GM12878 (cell line): Measurements from ENCODE around the gene GTF2H1. TPM values are rescaled to one million over a fixed set of nuclear protein-coding genes. Genes with fewer than 3 reads are reported as not detected.

Experiments
- ATAC-seq: fragments of 200-7000 bp; cut with Tn5 transposase; 3 replicates; pipeline ENCODE4 v1.9.1; 2020; ENCODE audit warnings: mild to moderate bottlenecking, moderate library complexity
- BruUV-seq: library from RNA; stranded (reverse); fragments of 400-500 nt; replicated peaks from 2 replicates; lab custom pipeline; 2021; lab: Mats Ljungman, UMichigan
- CTCF ChIA-PET: fragments of 300-600 bp; sonication (Branson Sonifier 250); formaldehyde crosslinking; extraction: SDS; loops from one replicate; lab custom pipeline; 2021; ENCODE audit warnings: inconsistent platforms; lab: Yijun Ruan, JAX
- POLR2A ChIA-PET: fragments of 350-600 bp; formaldehyde crosslinking; extraction: SDS; loops from one replicate; lab custom pipeline; 2021; ENCODE audit warnings: inconsistent platforms; lab: Charles Lee
- RAD21 ChIA-PET: fragments of 300-600 bp; sonication (Branson Sonifier 250); formaldehyde crosslinking; loops from one replicate; lab custom pipeline; 2023; ENCODE audit warnings: antibody characterized with exemption; ENCODE audit not compliant: unreplicated experiment; lab: Charles Lee
- SMC1A ChIA-PET: fragments of 300-600 bp; sonication (Branson Sonifier 250); formaldehyde crosslinking; loops from one replicate; lab custom pipeline; 2023; ENCODE audit not compliant: unreplicated experiment, uncharacterized antibody; lab: Charles Lee
- DNase-seq: peaks from one replicate; pipeline ENCODE4 v3.0.0-alpha.2; 2011; ENCODE audit warnings: low read depth, low spot score
- FAIRE-seq: peaks from 3 replicates; lab custom pipeline; 2011; peaks lifted over from hg19 to GRCh38; lab: Jason Lieb, UNC
- H2AFZ ChIP-seq: 2 replicates; pipeline ENCODE4 v1.6.0; 2011; ENCODE audit warnings: low read depth, low read length, control low read depth; ENCODE audit not compliant: control insufficient read depth
- H3K27ac ChIP-seq: 2 replicates; pipeline ENCODE4 v1.5.1; 2011; ENCODE audit warnings: control low read depth; ENCODE audit not compliant: control insufficient read depth, insufficient read depth
- H3K27me3 ChIP-seq, 2 experiments: replicated peaks in 1 of 2; 2 replicates each; pipeline versions ENCODE4 v1.6.0 to v1.6.1; 2011; ENCODE audit warnings: low read length in 1 of 2; ENCODE audit not compliant: control insufficient read depth in 2 of 2, insufficient read depth in 2 of 2
- H3K36me3 ChIP-seq, 2 experiments: 2 replicates each; pipeline ENCODE4 v1.5.1; 2011; ENCODE audit warnings: low read length in 1 of 2; ENCODE audit not compliant: control insufficient read depth in 2 of 2, insufficient read depth in 2 of 2
- H3K4me1 ChIP-seq: 2 replicates; pipeline ENCODE4 v1.6.1; 2011; ENCODE audit warnings: mild to moderate bottlenecking, low read length, moderate library complexity, mixed read lengths; ENCODE audit not compliant: control insufficient read depth, insufficient read depth
- H3K4me2 ChIP-seq: 2 replicates; pipeline ENCODE4 v1.6.0; 2011; ENCODE audit warnings: control low read depth; ENCODE audit not compliant: control insufficient read depth, insufficient read depth
- H3K4me3 ChIP-seq: fragments of 200-600 bp; sonication (generic); 2 replicates; pipeline ENCODE4 v1.5.1; 2016
- H3K79me2 ChIP-seq: 2 replicates; pipeline ENCODE4 v1.6.0; 2011; ENCODE audit warnings: low read length; ENCODE audit not compliant: control insufficient read depth, insufficient read depth
- H3K9ac ChIP-seq: 2 replicates; pipeline ENCODE4 v1.8.0; 2011; ENCODE audit warnings: low read length, control low read depth, mixed read lengths; ENCODE audit not compliant: control insufficient read depth, insufficient read depth
- H3K9me3 ChIP-seq: replicated peaks from 3 replicates; pipeline ENCODE4 v1.5.1; 2011; ENCODE audit warnings: mild to moderate bottlenecking, low read length; ENCODE audit not compliant: control insufficient read depth, insufficient read depth
- H4K20me1 ChIP-seq: 2 replicates; pipeline ENCODE4 v1.6.0; 2011; ENCODE audit not compliant: control insufficient read depth, insufficient read depth
- CBX3 ChIP-seq: fragments of 200-600 bp; sonication (generic); IDR thresholded peaks from 2 replicates; pipeline ENCODE4 v1.6.1; 2016; ENCODE audit warnings: low read depth, borderline replicate concordance
- CREB1 ChIP-seq: IDR thresholded peaks from 2 replicates; pipeline ENCODE4 v1.6.1; 2012; ENCODE audit warnings: low read depth, mild to moderate bottlenecking, inconsistent platforms
- IRF4 ChIP-seq: IDR thresholded peaks from 2 replicates; pipeline ENCODE4 v1.6.1; 2011; ENCODE audit warnings: low read depth, low read length
- POLR2A ChIP-seq: IDR thresholded peaks from 2 replicates; pipeline ENCODE4 v1.6.1; 2011; ENCODE audit warnings: low read depth, mild to moderate bottlenecking, low read length
- SP1 ChIP-seq: IDR thresholded peaks from one replicate; pipeline ENCODE4 v1.6.1; 2011; ENCODE audit warnings: low read depth, low read length
- SUZ12 ChIP-seq: fragments of 200-600 bp; sonication (generic); IDR thresholded peaks from one replicate; pipeline ENCODE4 v1.6.1; 2018; ENCODE audit warnings: antibody characterized with exemption, mild to moderate bottlenecking; ENCODE audit not compliant: unreplicated experiment
- TARDBP ChIP-seq: IDR thresholded peaks from 2 replicates; pipeline ENCODE4 v1.6.1; 2016; ENCODE audit warnings: borderline replicate concordance
- ZNF207 ChIP-seq: fragments of 450-650 bp; IDR thresholded peaks from 2 replicates; pipeline ENCODE4 v1.6.1; 2014; ENCODE audit warnings: antibody characterized with exemption, mild to moderate bottlenecking, borderline replicate concordance
- ZNF622 ChIP-seq: fragments of 450-650 bp; IDR thresholded peaks from 2 replicates; pipeline ENCODE4 v1.6.1; 2017; ENCODE audit warnings: mild to moderate bottlenecking, inconsistent platforms
- WGBS: methylation state at CpG from one replicate; pipeline ENCODE4 v1.1.6; 2016; ENCODE audit warnings: low lambda C conversion rate; ENCODE audit not compliant: insufficient replicate concordance, insufficient coverage; ENCODE audit errors: missing lambda C conversion rate; 5-methylcytosine and 5-hydroxymethylcytosine counted together
- in situ Hi-C: fragments of 300-500 bp; cut with MboI; formaldehyde crosslinking; loops from 9 replicates; pipeline ENCODE4 v1.14.3; 2018; ENCODE audit warnings: mixed read lengths
- intact Hi-C: fragments of 100-400 bp; cut with micrococcal nuclease; formaldehyde crosslinking; loops from one replicate; pipeline ENCODE4 v1.14.2; 2022; ENCODE audit not compliant: unreplicated experiment
- polyA plus RNA-seq, 11 experiments: library from polyadenylated mRNA; depleted of rRNA in 4 of 11; unstranded in 6 of 11; stranded (reverse) in 5 of 11; fragments of >200 nt; fragmentation: Nextera tagmentation in 4 of 11; fragmentation: Illumina TruSeq in 1 of 11; extraction: Ambion mirVana in 4 of 11; extraction: Trizol in 1 of 11; gene quantifications; 1 replicate in 1 of 11; 2 replicates in 10 of 11; pipeline versions ENCODE4 v1.2.1 to v1.2.3, GENCODE V29; 2011 to 2016; ENCODE audit warnings: inconsistent platforms in 2 of 11, missing spikeins in 2 of 11, low read depth in 1 of 11
- total RNA-seq, 4 experiments: library from RNA; depleted of rRNA in 3 of 4; stranded (reverse); fragments of >200 nt in 3 of 4; fragmentation: Illumina TruSeq in 1 of 4; extraction: Trizol in 1 of 4; gene quantifications; 2 replicates each; pipeline versions ENCODE4 v1.2.1 to v1.2.3, GENCODE V29; 2013 to 2021
- TF ChIP-seq, protein P1 (sequence below), 3 experiments: IDR thresholded peaks in 2 of 3; conservative IDR thresholded peaks in 1 of 3; 2 replicates each; pipeline ENCODE4 v1.5.1; 2011; ENCODE audit warnings: low read depth in 3 of 3, low read length in 3 of 3, mild to moderate bottlenecking in 3 of 3, control low read depth in 2 of 3, moderate library complexity in 2 of 3, inconsistent platforms in 1 of 3, mixed read lengths in 1 of 3; ENCODE audit not compliant: control insufficient read depth in 2 of 3, insufficient read depth in 1 of 3; ENCODE audit errors: extremely low read depth in 1 of 3
- TF ChIP-seq, protein P2 (sequence below): fragments of 450-650 bp; formaldehyde crosslinking; IDR thresholded peaks from 2 replicates; pipeline ENCODE4 v1.4.0; 2022; ENCODE audit warnings: mild to moderate bottlenecking, moderate library complexity
- TF ChIP-seq, protein P3 (sequence below): fragments of 450-650 bp; IDR thresholded peaks from 2 replicates; pipeline ENCODE4 v1.6.1; 2016; ENCODE audit warnings: mild to moderate bottlenecking

GTF2H1 gene
- total and polyA plus RNA-seq, 10 of the 15 experiments (the other 5 are each of a cell fraction or from before 2014, with no cell fraction given) = 36.7 to 68.8 (median 46.6) TPM

DNA sequence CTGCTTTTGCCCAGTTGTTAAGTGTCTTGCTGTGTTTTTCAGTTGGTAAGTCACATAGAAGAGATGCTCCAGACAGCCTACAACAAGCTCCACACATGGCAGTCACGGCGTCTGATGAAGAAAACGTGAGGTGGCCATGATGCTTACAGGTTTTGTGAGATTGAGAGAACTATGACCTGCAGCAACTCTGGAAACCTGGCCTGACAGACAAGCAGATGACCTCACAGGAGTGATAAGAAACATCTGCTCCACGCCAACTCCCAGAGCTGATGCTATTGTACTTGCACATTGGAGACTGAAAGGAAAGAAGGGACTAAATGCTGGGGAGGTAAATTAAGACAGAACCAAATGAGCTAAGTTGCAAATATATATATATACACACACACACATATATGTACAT, 43.4 kb downstream of the GTF2H1 start:
- RAD21 ChIA-PET = interaction anchor here (0.7 kb wide), 1 partner anchor 18 kb away, joined by 3 read pairs; no protein-coding TSS in a partner anchor
- POLR2A ChIA-PET = no interaction called here

DNA sequence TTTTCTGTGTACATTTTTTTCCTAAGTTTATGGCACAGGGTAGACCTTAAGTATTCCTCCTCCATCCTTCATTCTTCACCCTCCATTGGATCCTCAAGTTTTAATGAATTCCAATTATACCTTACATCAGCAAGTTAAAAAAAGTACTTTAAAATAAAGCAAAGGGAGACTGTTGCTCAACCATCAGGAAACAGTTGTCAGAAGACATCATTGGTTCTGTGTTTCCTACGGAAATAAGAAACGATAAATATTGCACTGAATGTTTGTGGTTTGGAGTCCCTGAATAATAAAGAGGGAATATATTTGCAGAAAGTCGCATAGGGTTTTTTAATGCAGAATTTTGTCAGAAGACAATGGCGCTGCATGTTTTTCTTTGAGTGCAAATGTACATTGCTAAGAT, 43.9 kb downstream of the GTF2H1 start:
- no peaks in the 10 kb centered on the region; the same call in 1 of the 2 replicates for H4K20me1 ChIP-seq
- CTCF ChIA-PET = interaction anchor here (1.7 kb wide), 1 partner anchor 122 kb away, joined by 4 read pairs; no protein-coding TSS in a partner anchor
- no peak for ATAC-seq
- POLR2A ChIA-PET = no interaction called here
- no peak overlapping the region for H3K4me2 ChIP-seq
- no TSS peak for BruUV-seq
- no peaks in the 10 kb centered on the region for H3K27me3 ChIP-seq
- no peak overlapping the region for H3K9ac ChIP-seq
- intact Hi-C loops = no loop called here
- 77% methylated on average over 4 of the region's 4 CpGs for WGBS
- FAIRE-seq = no peak
- no peak overlapping the region for H3K27ac ChIP-seq
- SMC1A ChIA-PET = no interaction called here
- H3K4me1 ChIP-seq = no peaks in the 10 kb centered on the region
- RAD21 ChIA-PET = interaction anchor here (0.7 kb wide), 1 partner anchor 18 kb away, joined by 3 read pairs; no protein-coding TSS in a partner anchor
- no peak overlapping the region for H2AFZ ChIP-seq
- H3K9me3 ChIP-seq = no peaks in the 10 kb centered on the region
- H3K4me3 ChIP-seq = no peak overlapping the region
- DNase-seq = no peak
- H3K36me3 ChIP-seq = peaks cover 5 to 21% of the 10 kb centered on the region in 2 experiments
- in situ Hi-C loops = no loop called here
- no peaks in the 10 kb centered on the region for H3K79me2 ChIP-seq
- TF ChIP-seq, protein P1, sequence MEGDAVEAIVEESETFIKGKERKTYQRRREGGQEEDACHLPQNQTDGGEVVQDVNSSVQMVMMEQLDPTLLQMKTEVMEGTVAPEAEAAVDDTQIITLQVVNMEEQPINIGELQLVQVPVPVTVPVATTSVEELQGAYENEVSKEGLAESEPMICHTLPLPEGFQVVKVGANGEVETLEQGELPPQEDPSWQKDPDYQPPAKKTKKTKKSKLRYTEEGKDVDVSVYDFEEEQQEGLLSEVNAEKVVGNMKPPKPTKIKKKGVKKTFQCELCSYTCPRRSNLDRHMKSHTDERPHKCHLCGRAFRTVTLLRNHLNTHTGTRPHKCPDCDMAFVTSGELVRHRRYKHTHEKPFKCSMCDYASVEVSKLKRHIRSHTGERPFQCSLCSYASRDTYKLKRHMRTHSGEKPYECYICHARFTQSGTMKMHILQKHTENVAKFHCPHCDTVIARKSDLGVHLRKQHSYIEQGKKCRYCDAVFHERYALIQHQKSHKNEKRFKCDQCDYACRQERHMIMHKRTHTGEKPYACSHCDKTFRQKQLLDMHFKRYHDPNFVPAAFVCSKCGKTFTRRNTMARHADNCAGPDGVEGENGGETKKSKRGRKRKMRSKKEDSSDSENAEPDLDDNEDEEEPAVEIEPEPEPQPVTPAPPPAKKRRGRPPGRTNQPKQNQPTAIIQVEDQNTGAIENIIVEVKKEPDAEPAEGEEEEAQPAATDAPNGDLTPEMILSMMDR (IDR thresholded peaks at IDR 0.05 in 2 of 3, conservative IDR thresholded peaks at IDR 0.05 in 1 of 3; ENCODE audit: control insufficient read depth in 2 of 3, extremely low read depth in 1 of 3, insufficient read depth in 1 of 3, low read depth in 3 of 3, low read length in 3 of 3) = no peak
- no peak for TF ChIP-seq TARDBP
- TF ChIP-seq, protein P2, sequence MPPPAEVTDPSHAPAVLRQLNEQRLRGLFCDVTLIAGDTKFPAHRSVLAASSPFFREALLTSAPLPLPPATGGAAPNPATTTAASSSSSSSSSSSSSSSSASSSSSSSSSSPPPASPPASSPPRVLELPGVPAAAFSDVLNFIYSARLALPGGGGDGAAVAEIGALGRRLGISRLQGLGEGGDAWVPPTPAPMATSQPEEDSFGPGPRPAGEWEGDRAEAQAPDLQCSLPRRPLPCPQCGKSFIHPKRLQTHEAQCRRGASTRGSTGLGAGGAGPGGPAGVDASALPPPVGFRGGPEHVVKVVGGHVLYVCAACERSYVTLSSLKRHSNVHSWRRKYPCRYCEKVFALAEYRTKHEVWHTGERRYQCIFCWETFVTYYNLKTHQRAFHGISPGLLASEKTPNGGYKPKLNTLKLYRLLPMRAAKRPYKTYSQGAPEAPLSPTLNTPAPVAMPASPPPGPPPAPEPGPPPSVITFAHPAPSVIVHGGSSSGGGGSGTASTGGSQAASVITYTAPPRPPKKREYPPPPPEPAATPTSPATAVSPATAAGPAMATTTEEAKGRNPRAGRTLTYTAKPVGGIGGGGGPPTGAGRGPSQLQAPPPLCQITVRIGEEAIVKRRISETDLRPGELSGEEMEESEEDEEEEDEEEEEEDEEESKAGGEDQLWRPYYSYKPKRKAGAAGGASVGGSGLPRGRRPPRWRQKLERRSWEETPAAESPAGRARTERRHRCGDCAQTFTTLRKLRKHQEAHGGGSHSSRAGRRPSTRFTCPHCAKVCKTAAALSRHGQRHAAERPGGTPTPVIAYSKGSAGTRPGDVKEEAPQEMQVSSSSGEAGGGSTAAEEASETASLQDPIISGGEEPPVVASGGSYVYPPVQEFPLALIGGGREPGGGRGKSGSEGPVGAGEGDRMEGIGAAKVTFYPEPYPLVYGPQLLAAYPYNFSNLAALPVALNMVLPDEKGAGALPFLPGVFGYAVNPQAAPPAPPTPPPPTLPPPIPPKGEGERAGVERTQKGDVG = no peak
- TF ChIP-seq ZNF207 = no peak
- TF ChIP-seq ZNF622 = no peak
- TF ChIP-seq POLR2A = no peak
- TF ChIP-seq IRF4 = no peak
- TF ChIP-seq, protein P3, sequence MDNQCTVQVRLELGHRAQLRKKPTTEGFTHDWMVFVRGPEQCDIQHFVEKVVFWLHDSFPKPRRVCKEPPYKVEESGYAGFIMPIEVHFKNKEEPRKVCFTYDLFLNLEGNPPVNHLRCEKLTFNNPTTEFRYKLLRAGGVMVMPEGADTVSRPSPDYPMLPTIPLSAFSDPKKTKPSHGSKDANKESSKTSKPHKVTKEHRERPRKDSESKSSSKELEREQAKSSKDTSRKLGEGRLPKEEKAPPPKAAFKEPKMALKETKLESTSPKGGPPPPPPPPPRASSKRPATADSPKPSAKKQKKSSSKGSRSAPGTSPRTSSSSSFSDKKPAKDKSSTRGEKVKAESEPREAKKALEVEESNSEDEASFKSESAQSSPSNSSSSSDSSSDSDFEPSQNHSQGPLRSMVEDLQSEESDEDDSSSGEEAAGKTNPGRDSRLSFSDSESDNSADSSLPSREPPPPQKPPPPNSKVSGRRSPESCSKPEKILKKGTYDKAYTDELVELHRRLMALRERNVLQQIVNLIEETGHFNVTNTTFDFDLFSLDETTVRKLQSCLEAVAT = no peak
- no peak for TF ChIP-seq SP1
- TF ChIP-seq SUZ12 = no peak

More for the DNA sequence above, 43.4 kb downstream of the GTF2H1 start:
- Histone ChIP-seq H3K27me3 (no peaks in the 10 kb centered on the region), H3K79me2 (no peaks in the 10 kb centered on the region), H3K4me1 (no peaks in the 10 kb centered on the region), H3K4me3 (no peak overlapping the region), H3K36me3 (peaks cover 5 to 21% of the 10 kb centered on the region in 2 experiments), H3K9ac (no peak overlapping the region), H3K27ac (no peak overlapping the region), H3K9me3 (no peaks in the 10 kb centered on the region), H4K20me1 (no peaks in the 10 kb centered on the region), H2AFZ (no peak overlapping the region), H3K4me2 (no peak overlapping the region)
- ChIA-PET CTCF (interaction anchor here (1.4 to 1.7 kb wide), 2 partner anchors 31 to 122 kb away, joined by 4 read pairs; no protein-coding TSS in a partner anchor), SMC1A (interaction anchor here (0.6 kb wide), 1 partner anchor 9 kb away, joined by 3 read pairs; no protein-coding TSS in a partner anchor)
- in situ Hi-C loops (no loop called here), intact Hi-C loops (no loop called here)
- WGBS = 91% methylated on average over 4 of the region's 4 CpGs
- ATAC-seq (no peak), FAIRE-seq (no peak), DNase-seq (no peak)
- no TSS peak for BruUV-seq
- TF ChIP-seq CBX3 (no peak), CREB1 (peak; percentile 8; the same call in 1 of the 2 replicates)
